Cortex of kidney (tissue), 1 donor: ENCODE measurements around the gene EPN2.

Source experiments
- DNase-seq: peaks from one replicate; lab custom pipeline; 2025; lab: John Stamatoyannopoulos, UW

Gene EPN2

GRCh38 chr17:19365833-19366636 lies 128.9 kb downstream of the EPN2 start:
- DNase-seq, result no peak

- DNase-seq, result no peak
Measured at GRCh38 chr17:19366637-19366972, 129.4 kb downstream of the EPN2 start.

GRCh38 chr17:19368229-19368628 lies 131.1 kb downstream of the EPN2 start:
- DNase-seq, result no peak

GRCh38 chr17:19369107-19369778 lies 132.1 kb downstream of the EPN2 start:
- no peak for DNase-seq

GRCh38 chr17:19369846-19370492 lies 132.8 kb downstream of the EPN2 start:
- DNase-seq, result no peak

GRCh38 chr17:19370493-19370960 lies 133.4 kb downstream of the EPN2 start:
- DNase-seq, result no peak

GRCh38 chr17:19371259-19372010 lies 134.3 kb downstream of the EPN2 start:
- DNase-seq, result no peak

GRCh38 chr17:19372011-19372370 lies 134.8 kb downstream of the EPN2 start:
- DNase-seq, result no peak

- DNase-seq, result no peak
Measured at GRCh38 chr17:19372439-19372838, 135.3 kb downstream of the EPN2 start.

GRCh38 chr17:19372866-19373504 lies 135.8 kb downstream of the EPN2 start:
- DNase-seq, result no peak

- DNase-seq, result no peak
Measured at GRCh38 chr17:19374136-19374535, 137.0 kb downstream of the EPN2 start.

GRCh38 chr17:19375732-19376131 lies 138.6 kb downstream of the EPN2 start:
- DNase-seq, result no peak

- DNase-seq, result no peak
Measured at GRCh38 chr17:19376811-19377210, 139.6 kb downstream of the EPN2 start.

- DNase-seq, result peak; percentile 77
Measured at GRCh38 chr17:19377602-19378415, 140.6 kb downstream of the EPN2 start.

GRCh38 chr17:19378416-19379360 lies 141.5 kb downstream of the EPN2 start, which contains the start of gene MAPK7:
MAPK7 (plus strand) TSS chr17:19378498; CDS start chr17:19378901, 403 bp downstream.
- no peak for DNase-seq

- no peak for DNase-seq
Measured at GRCh38 chr17:19379361-19380065, 142.3 kb downstream of the EPN2 start.

- no peak for DNase-seq
Measured at GRCh38 chr17:19380481-19381301, 143.5 kb downstream of the EPN2 start.

- no peak for DNase-seq
Measured at GRCh38 chr17:19381361-19381740, 144.2 kb downstream of the EPN2 start.
